LNCaP clone FGC (cell line): ENCODE data around the gene DGKZ.
A peak's percentile ranks its signal among the peaks of the same experiment; 100 is the strongest.

Source experiments
- DNase-seq: peaks from one replicate; pipeline ENCODE4 v3.0.0-alpha.2; 2011; ENCODE audit warnings: low read depth
- H3K4me3 ChIP-seq: 2 replicates; pipeline ENCODE4 v1.5.1; 2011; ENCODE audit warnings: mild to moderate bottlenecking, low read depth, low read length, control low read depth
- TF ChIP-seq, protein P1 (sequence below): IDR thresholded peaks from 2 replicates; pipeline ENCODE4 v1.5.1; 2012; ENCODE audit warnings: mild to moderate bottlenecking; ENCODE audit not compliant: control insufficient read depth, insufficient read depth; ENCODE audit errors: extremely low read depth

The DGKZ gene

DNA sequence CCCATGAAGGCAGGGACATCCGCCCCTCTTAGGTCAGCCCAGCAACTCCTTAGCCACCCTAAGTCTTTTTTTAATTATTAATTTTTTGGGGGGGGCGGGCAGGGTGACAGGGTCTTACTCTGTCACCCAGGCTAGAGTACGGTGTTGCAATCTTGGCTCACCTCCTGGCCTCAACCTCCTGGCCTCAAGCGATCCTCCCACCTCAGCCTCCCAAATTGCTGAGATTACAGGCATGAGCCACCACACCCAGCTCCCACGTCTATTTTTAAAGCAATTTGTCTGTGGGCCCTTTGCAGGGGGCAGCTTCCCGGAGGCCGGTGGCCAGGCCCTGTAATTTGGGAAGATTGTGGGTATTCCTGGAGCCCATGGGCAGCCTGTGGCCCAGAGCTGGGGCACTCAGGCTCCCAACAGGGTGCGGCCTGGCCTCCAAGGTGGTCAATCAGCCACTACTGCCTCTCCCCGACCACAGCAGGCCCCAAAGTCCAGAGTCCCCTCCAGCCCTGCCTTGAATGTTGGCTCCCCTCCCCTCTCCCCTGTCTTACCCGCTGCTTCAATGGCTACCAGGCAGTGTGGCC lies 42.6 kb upstream of the DGKZ start:
- H3K4me3 ChIP-seq = no peak overlapping the region
- TF ChIP-seq, protein P1, sequence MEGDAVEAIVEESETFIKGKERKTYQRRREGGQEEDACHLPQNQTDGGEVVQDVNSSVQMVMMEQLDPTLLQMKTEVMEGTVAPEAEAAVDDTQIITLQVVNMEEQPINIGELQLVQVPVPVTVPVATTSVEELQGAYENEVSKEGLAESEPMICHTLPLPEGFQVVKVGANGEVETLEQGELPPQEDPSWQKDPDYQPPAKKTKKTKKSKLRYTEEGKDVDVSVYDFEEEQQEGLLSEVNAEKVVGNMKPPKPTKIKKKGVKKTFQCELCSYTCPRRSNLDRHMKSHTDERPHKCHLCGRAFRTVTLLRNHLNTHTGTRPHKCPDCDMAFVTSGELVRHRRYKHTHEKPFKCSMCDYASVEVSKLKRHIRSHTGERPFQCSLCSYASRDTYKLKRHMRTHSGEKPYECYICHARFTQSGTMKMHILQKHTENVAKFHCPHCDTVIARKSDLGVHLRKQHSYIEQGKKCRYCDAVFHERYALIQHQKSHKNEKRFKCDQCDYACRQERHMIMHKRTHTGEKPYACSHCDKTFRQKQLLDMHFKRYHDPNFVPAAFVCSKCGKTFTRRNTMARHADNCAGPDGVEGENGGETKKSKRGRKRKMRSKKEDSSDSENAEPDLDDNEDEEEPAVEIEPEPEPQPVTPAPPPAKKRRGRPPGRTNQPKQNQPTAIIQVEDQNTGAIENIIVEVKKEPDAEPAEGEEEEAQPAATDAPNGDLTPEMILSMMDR = no peak
- no peak for DNase-seq

DNA sequence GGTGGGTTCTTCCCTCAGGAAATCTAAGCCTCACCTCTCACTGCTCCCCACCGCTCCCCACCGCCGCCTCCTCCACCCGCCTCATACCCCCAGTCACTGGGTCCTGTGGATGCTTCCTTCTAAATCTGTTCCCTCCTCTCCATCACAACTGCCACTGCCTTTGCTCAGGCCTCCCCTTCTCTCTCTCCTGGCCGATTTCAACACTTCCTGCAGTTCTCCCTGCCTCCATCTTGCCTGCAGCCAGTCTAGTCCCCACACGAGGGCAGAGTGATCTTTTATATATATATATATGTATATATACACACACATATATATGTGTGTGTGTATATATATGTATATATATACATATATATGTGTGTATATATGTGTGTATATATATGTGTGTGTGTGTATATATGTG lies 42.0 kb upstream of the DGKZ start:
- no peak overlapping the region for H3K4me3 ChIP-seq
- no peak for DNase-seq
- TF ChIP-seq, protein P1 = 0 out of 2 replicates have a peak, but pooled peaks have one; percentile 7

DNA sequence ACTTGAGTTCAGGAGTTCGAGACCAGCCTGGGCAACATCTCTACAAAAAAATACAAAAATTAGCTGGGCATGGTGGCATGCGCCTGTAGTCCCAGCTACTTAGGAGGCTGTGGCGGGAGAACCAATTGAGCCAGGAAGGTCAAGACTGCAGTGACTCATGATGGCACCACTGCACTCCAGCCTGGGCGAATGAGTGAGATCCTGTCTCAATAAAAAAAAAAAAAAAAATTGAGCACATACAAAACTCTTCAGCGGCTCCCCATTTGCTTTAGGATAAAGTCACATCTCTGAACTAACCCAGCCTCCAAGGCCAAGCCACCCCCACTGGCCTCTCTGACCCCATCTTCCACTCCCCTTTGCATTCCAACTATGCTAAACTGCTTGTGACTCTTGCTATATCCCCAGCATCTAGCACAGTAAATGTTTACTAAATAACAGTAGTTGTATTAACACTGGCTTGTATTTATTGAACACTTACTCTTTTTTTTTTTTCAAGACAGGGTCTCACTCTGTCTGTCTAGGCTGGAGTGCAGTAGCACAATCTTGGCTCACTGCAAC lies 40.9 kb upstream of the DGKZ start:
- no peak for DNase-seq
- TF ChIP-seq, protein P1 = no peak

DNA sequence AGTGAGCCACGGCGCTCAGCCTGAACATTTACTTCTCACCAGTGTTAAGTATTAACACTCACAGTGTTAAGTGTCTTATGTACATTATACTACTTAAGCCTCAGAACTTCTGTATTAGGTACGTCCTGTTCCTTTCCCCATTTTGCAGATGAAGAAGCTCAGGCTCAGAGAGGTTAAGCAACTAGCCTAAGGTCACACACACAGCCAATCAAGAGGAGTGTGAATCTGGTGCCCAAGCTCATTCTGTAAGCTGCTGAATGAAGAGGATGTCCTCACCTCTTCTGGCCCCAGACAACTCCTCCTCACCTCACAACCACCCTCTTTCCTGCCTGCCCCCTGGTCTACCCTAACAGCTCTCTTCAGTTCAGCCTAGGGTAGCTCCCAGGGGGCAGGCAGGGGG lies 39.9 kb upstream of the DGKZ start:
- H3K4me3 ChIP-seq = no peak overlapping the region
- no peak for DNase-seq
- TF ChIP-seq, protein P1 = no peak

More for the DNA sequence above, 40.9 kb upstream of the DGKZ start:
- no peak overlapping the region for H3K4me3 ChIP-seq

DNA sequence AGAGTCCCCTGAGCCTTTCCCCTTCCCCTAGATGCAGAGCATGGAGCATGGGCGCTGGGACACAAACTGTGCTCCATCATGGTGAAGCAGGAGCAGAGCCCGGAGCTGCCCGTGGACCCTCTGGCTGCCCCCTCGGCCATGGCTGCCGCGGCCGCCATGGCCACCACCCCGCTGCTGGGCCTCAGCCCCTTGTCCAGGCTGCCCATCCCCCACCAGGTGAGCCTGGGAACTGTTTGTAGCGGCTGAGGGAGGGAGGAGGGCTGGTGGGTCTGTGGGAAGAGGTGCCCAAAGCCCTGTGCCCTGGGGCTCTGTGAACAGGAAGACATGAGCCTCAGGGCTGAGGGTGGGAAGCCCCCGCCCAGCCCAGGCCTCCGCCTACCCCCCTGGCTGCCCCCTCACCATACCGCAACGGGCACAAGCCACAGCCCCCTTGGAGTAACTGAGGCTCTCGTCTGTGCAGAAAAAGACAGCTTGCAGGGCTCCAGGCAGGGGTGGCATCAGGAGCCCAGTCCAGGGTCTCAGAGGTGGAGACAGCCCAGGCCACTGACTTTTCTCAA lies 39.4 kb upstream of the DGKZ start:
- DNase-seq = no peak
- TF ChIP-seq, protein P1 = no peak
- H3K4me3 ChIP-seq = no peak overlapping the region

DNA sequence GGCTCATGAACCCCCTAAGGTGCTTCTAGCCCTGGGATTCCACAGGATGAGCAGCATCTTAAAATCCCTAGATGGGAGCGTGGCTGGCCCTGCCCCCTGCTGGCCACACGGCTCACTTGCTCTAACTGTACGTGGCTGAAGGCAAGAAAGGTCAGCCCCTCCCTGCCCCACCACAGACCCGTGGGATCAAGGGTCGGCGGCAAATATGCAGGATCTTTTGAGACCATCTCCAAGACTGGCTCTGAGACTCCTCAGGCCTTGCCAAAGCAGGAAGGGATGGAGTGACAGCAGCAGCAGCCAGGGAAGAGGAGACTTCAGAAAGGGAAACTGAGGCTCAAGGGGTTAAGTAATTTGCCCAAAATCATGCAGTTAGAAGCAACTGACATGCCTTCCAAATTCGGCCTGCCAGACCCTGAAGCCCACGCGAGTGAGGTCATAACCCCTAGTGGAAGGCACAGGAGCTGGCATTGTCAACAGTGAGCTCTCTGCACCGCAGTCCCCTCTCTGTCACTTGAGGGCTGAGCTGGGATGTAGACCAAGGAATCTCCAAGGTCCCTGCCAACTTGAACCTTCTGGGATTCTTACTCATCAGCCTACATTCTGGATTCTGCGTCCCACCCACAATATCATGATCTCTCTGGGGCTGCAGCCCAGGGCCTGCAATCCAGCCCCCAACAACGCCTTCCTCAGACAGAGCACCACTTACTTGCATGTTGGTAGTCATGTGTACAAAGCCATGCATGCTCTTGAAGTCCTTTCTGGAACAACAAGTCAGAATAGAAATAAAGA lies 38.4 kb upstream of the DGKZ start:
- H3K4me3 ChIP-seq = no peak overlapping the region
- DNase-seq = peak; percentile 32
- TF ChIP-seq, protein P1 = peak; percentile 96
